Cardiac muscle cell (in vitro differentiated cells and primary cell): ENCODE results near the gene GARIN1A. TPM values are rescaled to one million over a fixed set of nuclear protein-coding genes. Genes with fewer than 3 reads are reported as not detected.
"Not testable (repeated sequence)": the region's sequence is repeated elsewhere in the genome, so short reads cannot be mapped to it uniquely, and the experiment has no call there.

Source experiments
- DNase-seq, 2 donors: peaks; one replicate each; pipeline versions ENCODE4 v3.0.0 to v3.0.0-alpha.2; 2010 to 2017; ENCODE audit warnings: low read depth in 1 of 2, low spot score in 1 of 2
- H3K27ac ChIP-seq: fragments of 200-600 bp; sonication (generic); 2 replicates; pipeline ENCODE4 v1.5.1; 2016
- H3K27me3 ChIP-seq: fragments of 200-600 bp; sonication (generic); 2 replicates; pipeline ENCODE4 v1.6.0; 2016; ENCODE audit warnings: control low read depth
- H3K36me3 ChIP-seq: fragments of 200-600 bp; sonication (generic); 2 replicates; pipeline ENCODE4 v1.5.1; 2016; ENCODE audit warnings: control low read depth
- H3K4me1 ChIP-seq: fragments of 200-600 bp; sonication (generic); 2 replicates; pipeline ENCODE4 v1.8.1; 2017; ENCODE audit warnings: low read depth, mild to moderate bottlenecking, mixed run types
- H3K4me3 ChIP-seq: fragments of 200-600 bp; sonication (generic); 2 replicates; pipeline ENCODE4 v1.5.1; 2016; ENCODE audit warnings: mild to moderate bottlenecking
- H3K9me3 ChIP-seq: fragments of 200-600 bp; sonication (generic); 2 replicates; pipeline ENCODE4 v1.5.1; 2017; ENCODE audit warnings: low read depth, mild to moderate bottlenecking, control low read depth
- polyA plus RNA-seq: library from polyadenylated mRNA; unstranded; fragments of >200 nt; fragmentation: Nextera tagmentation; extraction: Ambion mirVana; gene quantifications from 2 replicates; pipeline ENCODE4 v1.2.1, GENCODE V29; 2016
- total RNA-seq: library from RNA; depleted of rRNA; stranded (reverse); fragments of >200 nt; gene quantifications from 2 replicates; pipeline ENCODE4 v1.2.3, GENCODE V29; 2016
- TF ChIP-seq, protein P1 (sequence below): IDR thresholded peaks from 2 replicates; pipeline ENCODE4 v1.5.1; 2012; ENCODE audit warnings: low read depth, mild to moderate bottlenecking, low read length

Gene GARIN1A
- total RNA-seq (0.35 and 0.45 TPM in 2 replicates), polyA plus RNA-seq (0.83 and 1.7 TPM in 2 replicates)

GRCh38 chr7:128671992-128672391 is at the start of gene GARIN1A:
Gene GARIN1A, plus strand, starts transcription at chr7:128672292. Its CDS starts 106 bp downstream, at chr7:128672398.
- Histone ChIP-seq H3K36me3 (peaks cover 3% of the 10 kb centered on the region), H3K27me3 (no peaks in the 10 kb centered on the region), H3K9me3 (no peaks in the 10 kb centered on the region), H3K27ac (no peak within 1 kb of the TSS), H3K4me1 (no peaks in the 10 kb centered on the region), H3K4me3 (no peak within 1 kb of the TSS)
- TF ChIP-seq, protein P1, sequence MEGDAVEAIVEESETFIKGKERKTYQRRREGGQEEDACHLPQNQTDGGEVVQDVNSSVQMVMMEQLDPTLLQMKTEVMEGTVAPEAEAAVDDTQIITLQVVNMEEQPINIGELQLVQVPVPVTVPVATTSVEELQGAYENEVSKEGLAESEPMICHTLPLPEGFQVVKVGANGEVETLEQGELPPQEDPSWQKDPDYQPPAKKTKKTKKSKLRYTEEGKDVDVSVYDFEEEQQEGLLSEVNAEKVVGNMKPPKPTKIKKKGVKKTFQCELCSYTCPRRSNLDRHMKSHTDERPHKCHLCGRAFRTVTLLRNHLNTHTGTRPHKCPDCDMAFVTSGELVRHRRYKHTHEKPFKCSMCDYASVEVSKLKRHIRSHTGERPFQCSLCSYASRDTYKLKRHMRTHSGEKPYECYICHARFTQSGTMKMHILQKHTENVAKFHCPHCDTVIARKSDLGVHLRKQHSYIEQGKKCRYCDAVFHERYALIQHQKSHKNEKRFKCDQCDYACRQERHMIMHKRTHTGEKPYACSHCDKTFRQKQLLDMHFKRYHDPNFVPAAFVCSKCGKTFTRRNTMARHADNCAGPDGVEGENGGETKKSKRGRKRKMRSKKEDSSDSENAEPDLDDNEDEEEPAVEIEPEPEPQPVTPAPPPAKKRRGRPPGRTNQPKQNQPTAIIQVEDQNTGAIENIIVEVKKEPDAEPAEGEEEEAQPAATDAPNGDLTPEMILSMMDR, result no peak
- DNase-seq, result no peak

DNA sequence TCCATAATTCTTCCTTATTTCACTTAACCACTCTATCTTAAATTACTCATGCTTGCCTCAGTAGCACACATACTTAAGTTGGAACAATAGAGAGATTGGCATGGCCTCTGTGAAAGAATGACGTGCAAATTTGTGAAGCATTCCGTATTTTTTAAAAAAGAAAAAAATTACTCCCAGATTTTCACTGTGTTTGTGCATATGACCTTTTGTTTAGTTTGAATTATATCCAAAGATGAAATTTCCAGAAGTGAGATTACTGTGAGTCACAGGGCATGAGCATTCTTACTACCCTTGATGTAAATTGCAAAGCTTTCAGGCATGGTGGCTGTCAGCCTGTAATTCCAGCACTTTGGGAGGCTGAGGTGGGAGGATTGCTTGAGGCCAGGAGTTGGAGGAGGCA is 45.0 kb upstream of the GARIN1A start:
- not testable (repeated sequence) for H3K27ac ChIP-seq, H3K27me3 ChIP-seq, H3K4me3 ChIP-seq, H3K4me1 ChIP-seq, H3K9me3 ChIP-seq, DNase-seq
- peaks cover 28% of the 10 kb centered on the region for H3K36me3 ChIP-seq

DNA sequence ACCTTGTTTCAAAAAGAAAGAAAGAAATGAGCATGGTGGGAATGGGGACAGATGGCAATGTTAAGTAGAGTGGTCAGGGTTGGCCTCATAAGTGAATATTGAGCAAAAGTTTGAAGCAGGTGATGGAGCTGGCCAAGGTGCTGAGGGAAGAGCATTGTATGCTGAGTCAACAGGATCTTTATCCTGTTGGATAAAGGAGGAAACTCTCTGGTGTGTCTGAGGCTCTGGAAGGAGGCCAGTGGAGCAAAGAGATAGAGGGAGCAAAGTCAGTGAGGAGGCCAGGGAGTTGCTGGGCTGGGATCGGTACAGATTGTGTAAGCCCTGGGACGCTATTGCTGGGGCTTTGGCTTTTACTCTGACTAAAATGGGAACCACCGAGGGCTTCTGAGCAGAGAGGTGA is 38.2 kb upstream of the GARIN1A start:
- H3K36me3 ChIP-seq, result peaks cover 17% of the 10 kb centered on the region
- peak in 1 of 2 donors; percentile 9 for DNase-seq
- H3K4me1 ChIP-seq, H3K27ac ChIP-seq, H3K4me3 ChIP-seq, H3K27me3 ChIP-seq, H3K9me3 ChIP-seq: not testable (repeated sequence)

DNA sequence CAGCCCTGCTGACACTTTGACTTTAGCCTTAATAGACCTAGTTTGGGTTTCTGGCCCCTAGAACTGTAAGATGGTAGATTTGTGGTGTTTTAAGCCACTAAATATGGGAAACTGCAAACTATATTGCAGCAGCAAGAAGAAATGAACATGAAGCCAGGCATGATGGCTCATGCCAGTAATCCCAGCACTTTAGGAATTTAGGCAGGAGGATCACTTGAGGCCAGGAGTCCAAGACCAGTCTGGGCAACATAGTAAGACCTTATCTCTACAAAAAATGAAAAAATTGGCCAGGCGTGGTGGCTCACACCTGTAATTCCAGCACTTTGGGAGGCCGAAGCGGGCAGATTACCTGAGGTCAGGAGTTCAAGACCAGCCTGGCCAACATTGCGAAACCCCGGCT is 26.9 kb upstream of the GARIN1A start:
- H3K9me3 ChIP-seq, H3K4me1 ChIP-seq, H3K36me3 ChIP-seq, H3K27ac ChIP-seq, DNase-seq, H3K4me3 ChIP-seq, H3K27me3 ChIP-seq: not testable (repeated sequence)

GRCh38 chr7:128645844-128646243 is 26.2 kb upstream of the GARIN1A start:
- not testable (repeated sequence) for DNase-seq, H3K27me3 ChIP-seq, H3K9me3 ChIP-seq, H3K4me1 ChIP-seq, H3K36me3 ChIP-seq, H3K4me3 ChIP-seq, H3K27ac ChIP-seq

GRCh38 chr7:128646877-128647276 is 25.2 kb upstream of the GARIN1A start:
- H3K4me1 ChIP-seq, H3K4me3 ChIP-seq, H3K36me3 ChIP-seq, H3K27me3 ChIP-seq, H3K9me3 ChIP-seq, H3K27ac ChIP-seq, DNase-seq: not testable (repeated sequence)

DNA sequence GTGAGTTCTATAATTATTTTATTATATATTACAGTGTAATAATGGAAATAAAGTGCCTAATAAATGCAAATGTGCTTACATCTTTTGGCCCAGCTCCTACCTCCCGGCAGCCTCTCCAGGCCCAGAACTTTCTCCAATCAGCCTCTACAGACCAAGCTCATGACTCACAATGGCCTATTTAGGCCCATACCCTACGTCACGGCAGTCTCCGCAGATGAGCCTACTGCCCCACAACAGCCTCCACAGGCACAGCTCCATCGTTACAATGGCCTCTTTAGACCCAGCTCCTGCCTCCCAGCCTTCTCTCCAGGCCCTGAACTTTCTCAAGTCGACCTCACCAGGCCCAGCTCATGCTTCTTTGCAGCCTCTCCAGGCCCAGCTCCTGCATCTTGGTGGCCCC is 21.0 kb upstream of the GARIN1A start:
- not testable (repeated sequence) for H3K4me3 ChIP-seq, H3K27ac ChIP-seq, DNase-seq, H3K27me3 ChIP-seq, H3K4me1 ChIP-seq, H3K9me3 ChIP-seq, H3K36me3 ChIP-seq

DNA sequence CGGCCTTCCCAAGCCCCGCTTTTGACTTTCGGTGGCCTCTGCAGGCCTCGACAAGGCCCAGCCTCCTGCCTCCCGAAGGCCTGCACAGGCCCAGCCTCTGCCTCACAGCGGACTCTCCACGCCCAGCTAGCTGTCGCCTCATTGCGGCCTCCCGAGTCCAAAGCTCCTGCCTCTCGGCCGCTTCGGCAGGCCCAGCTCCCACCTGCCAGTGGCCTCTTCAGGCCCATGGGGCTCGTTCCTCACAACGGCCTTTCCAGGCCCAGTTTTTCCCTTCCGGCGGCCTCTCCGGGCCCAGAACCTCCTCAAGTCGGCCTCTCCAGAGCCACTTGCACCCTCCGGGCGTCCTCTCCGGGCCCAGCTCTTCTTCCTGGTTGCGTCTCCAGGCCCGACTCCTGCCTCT is 19.5 kb upstream of the GARIN1A start:
- H3K36me3 ChIP-seq, H3K27me3 ChIP-seq, H3K4me3 ChIP-seq, H3K9me3 ChIP-seq, H3K4me1 ChIP-seq, H3K27ac ChIP-seq, DNase-seq: not testable (repeated sequence)

- H3K9me3 ChIP-seq, H3K27ac ChIP-seq, H3K36me3 ChIP-seq, H3K4me3 ChIP-seq, H3K27me3 ChIP-seq, H3K4me1 ChIP-seq, DNase-seq: not testable (repeated sequence)
Measured at GRCh38 chr7:128653197-128653596, 18.9 kb upstream of the GARIN1A start.

GRCh38 chr7:128654080-128654479 is 18.0 kb upstream of the GARIN1A start:
- not testable (repeated sequence) for H3K9me3 ChIP-seq, H3K4me3 ChIP-seq, H3K4me1 ChIP-seq, H3K36me3 ChIP-seq, H3K27me3 ChIP-seq, H3K27ac ChIP-seq, DNase-seq

DNA sequence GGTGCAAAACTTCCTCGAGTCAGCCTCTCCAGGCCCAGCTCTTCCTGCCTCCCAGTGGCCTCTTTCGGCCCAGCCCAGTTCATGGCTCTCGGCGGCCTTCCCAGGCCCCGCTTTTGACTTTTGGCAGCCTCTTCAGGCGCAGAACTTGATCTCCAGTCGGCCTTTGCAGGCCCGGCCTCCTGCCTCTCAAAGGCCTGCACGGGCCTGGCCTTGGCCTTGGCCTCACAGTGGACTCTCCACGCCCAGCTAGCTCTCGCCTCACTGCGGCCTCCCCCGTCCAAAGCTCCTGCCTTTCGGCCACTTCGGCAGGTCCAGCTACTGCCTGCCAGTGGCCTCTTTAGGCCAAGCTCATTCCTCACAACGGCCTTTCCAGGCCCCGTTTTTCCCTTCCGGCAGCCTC is 17.6 kb upstream of the GARIN1A start:
- not testable (repeated sequence) for H3K4me1 ChIP-seq, H3K27me3 ChIP-seq, DNase-seq, H3K36me3 ChIP-seq, H3K27ac ChIP-seq, H3K4me3 ChIP-seq, H3K9me3 ChIP-seq

DNA sequence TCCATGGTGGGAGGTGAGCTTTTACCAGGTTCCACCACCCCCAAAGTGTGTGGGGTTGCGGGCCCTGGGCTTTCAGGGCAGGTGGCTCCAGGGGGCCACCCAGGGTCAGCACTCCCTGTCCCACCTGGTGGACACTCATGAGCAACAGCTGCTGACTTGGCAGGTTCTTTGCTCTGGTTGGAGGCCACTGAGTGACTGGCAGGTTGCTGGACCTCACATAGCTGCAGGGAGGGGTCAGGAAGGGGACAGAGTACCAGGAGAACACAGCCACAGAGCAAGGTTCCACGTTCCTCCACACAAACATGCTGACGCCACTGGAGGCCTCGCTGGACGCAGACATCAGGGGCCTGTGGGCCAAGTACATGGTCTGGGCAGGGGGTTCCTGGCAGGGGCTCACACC is 13.7 kb upstream of the GARIN1A start:
- not testable (repeated sequence) for H3K9me3 ChIP-seq, DNase-seq, H3K27me3 ChIP-seq, H3K27ac ChIP-seq, H3K4me1 ChIP-seq, H3K4me3 ChIP-seq, H3K36me3 ChIP-seq
